Lower leg skin (tissue), 3 donors: Measurements from ENCODE around the gene MTMR3.

Experiments used
- POLR2A ChIP-seq, 2 donors: fragments of 450-650 bp; IDR thresholded peaks; one replicate each; pipeline ENCODE4 v1.6.1; 2016 to 2017; ENCODE audit warnings: antibody characterized with exemption in 2 of 2, mild to moderate bottlenecking in 1 of 2, moderate library complexity in 1 of 2
- TF ChIP-seq, protein P1 (sequence below), 3 donors: fragments of 450-650 bp; IDR thresholded peaks; one replicate each; pipeline ENCODE4 v1.5.1; 2016; ENCODE audit warnings: antibody characterized with exemption in 3 of 3, mild to moderate bottlenecking in 3 of 3, moderate library complexity in 2 of 3

GRCh38 chr22:30062259-30062658, 179.3 kb downstream of the MTMR3 start:
- TF ChIP-seq, protein P1, sequence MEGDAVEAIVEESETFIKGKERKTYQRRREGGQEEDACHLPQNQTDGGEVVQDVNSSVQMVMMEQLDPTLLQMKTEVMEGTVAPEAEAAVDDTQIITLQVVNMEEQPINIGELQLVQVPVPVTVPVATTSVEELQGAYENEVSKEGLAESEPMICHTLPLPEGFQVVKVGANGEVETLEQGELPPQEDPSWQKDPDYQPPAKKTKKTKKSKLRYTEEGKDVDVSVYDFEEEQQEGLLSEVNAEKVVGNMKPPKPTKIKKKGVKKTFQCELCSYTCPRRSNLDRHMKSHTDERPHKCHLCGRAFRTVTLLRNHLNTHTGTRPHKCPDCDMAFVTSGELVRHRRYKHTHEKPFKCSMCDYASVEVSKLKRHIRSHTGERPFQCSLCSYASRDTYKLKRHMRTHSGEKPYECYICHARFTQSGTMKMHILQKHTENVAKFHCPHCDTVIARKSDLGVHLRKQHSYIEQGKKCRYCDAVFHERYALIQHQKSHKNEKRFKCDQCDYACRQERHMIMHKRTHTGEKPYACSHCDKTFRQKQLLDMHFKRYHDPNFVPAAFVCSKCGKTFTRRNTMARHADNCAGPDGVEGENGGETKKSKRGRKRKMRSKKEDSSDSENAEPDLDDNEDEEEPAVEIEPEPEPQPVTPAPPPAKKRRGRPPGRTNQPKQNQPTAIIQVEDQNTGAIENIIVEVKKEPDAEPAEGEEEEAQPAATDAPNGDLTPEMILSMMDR (IDR thresholded peaks at IDR 0.05), result no peak
- TF ChIP-seq POLR2A (IDR thresholded peaks at IDR 0.05), result no peak
